Breast epithelium (tissue), 4 donors: Measurements from ENCODE around the gene RAB44. TPM values are rescaled to one million over a fixed set of nuclear protein-coding genes. Genes with fewer than 3 reads are reported as not detected.

Experiments
- DNase-seq, 2 donors: peaks; one replicate each; pipeline ENCODE4 v3.0.0-alpha.2; 2019; ENCODE audit warnings: low spot score in 2 of 2
- H3K27ac ChIP-seq, 2 donors: fragments of 200-600 bp; sonication (generic) in 1 of 2; one replicate each; pipeline ENCODE4 v1.5.1; 2016 to 2019; ENCODE audit warnings: mild to moderate bottlenecking in 1 of 2
- H3K27me3 ChIP-seq, 2 donors: fragments of 200-600 bp; sonication (generic) in 1 of 2; one replicate each; pipeline versions ENCODE4 v1.5.1 to v1.6.0; 2017 to 2019; ENCODE audit warnings: control low read depth in 1 of 2, mild to moderate bottlenecking in 1 of 2
- H3K36me3 ChIP-seq: fragments of 200-600 bp; one replicate; pipeline ENCODE4 v1.5.1; 2019
- H3K4me1 ChIP-seq, 2 donors: fragments of 200-600 bp; sonication (generic); one replicate each; pipeline ENCODE4 v1.5.1; 2016 to 2019; ENCODE audit warnings: control low read depth in 1 of 2
- H3K4me3 ChIP-seq, 3 donors: fragments of 200-600 bp; sonication (generic); 1 replicate in 2 of 3; 2 replicates in 1 of 3; pipeline ENCODE4 v1.5.1; 2016 to 2019; ENCODE audit warnings: mild to moderate bottlenecking in 3 of 3, moderate library complexity in 2 of 3
- H3K9me3 ChIP-seq, 2 donors: fragments of 200-600 bp; sonication (generic) in 1 of 2; one replicate each; pipeline ENCODE4 v1.5.1; 2016 to 2019; ENCODE audit warnings: control low read depth in 1 of 2
- CTCF ChIP-seq, 3 donors: fragments of 450-650 bp; IDR thresholded peaks; one replicate each; pipeline ENCODE4 v1.5.1; 2016 to 2017; ENCODE audit warnings: antibody characterized with exemption in 3 of 3, mild to moderate bottlenecking in 3 of 3, moderate library complexity in 3 of 3
- POLR2A ChIP-seq: fragments of 450-650 bp; IDR thresholded peaks from one replicate; pipeline ENCODE4 v1.6.1; 2016; ENCODE audit warnings: antibody characterized with exemption, mild to moderate bottlenecking, moderate library complexity
- POLR2AphosphoS5 ChIP-seq, 3 donors: sonication (generic); formaldehyde crosslinking; IDR thresholded peaks; one replicate each; pipeline ENCODE4 v1.6.1; 2017; ENCODE audit warnings: antibody characterized with exemption in 3 of 3
- intact Hi-C: fragments of 100-400 bp; cut with DNase I; formaldehyde crosslinking; loops from one replicate; pipeline ENCODE4 v1.15.1; 2023; ENCODE audit warnings: low total_unique reads
- total RNA-seq, 3 donors: library from RNA; depleted of rRNA; stranded (reverse); fragments of >200 nt; gene quantifications; one replicate each; pipeline ENCODE4 v1.1.0, GENCODE V29; 2016

The RAB44 gene
- total RNA-seq, 3 donors from 2014 or later = under 0.01 to 1.9 (median 0.29) TPM

- no peaks in the 10 kb centered on the region for H3K36me3 ChIP-seq
- H3K9me3 ChIP-seq = no peaks in the 10 kb centered on the region
- no peak overlapping the region for H3K4me3 ChIP-seq
- TF ChIP-seq POLR2A = no peak
- TF ChIP-seq CTCF (IDR thresholded peaks at IDR 0.05) = no peak
- no peak for TF ChIP-seq POLR2AphosphoS5 (IDR thresholded peaks at IDR 0.05)
- H3K4me1 ChIP-seq = peaks cover 0 to 9% of the 10 kb centered on the region in 2 donors
- H3K27me3 ChIP-seq = no peaks in the 10 kb centered on the region
- no peak overlapping the region for H3K27ac ChIP-seq
- intact Hi-C loops = no loop called here
- DNase-seq = no peak
Measured at GRCh38 chr6:36668591-36668990, 29.0 kb upstream of the RAB44 start.

- no peak overlapping the region for H3K27ac ChIP-seq
Measured at GRCh38 chr6:36669002-36669401, 28.6 kb upstream of the RAB44 start.

GRCh38 chr6:36670271-36670670 is 27.4 kb upstream of the RAB44 start:
- intact Hi-C loops = no loop called here
- Histone ChIP-seq H3K4me3 (no peak overlapping the region), H3K4me1 (peaks cover 0 to 9% of the 10 kb centered on the region in 2 donors), H3K27me3 (no peaks in the 10 kb centered on the region), H3K27ac (no peak overlapping the region), H3K9me3 (no peaks in the 10 kb centered on the region), H3K36me3 (no peaks in the 10 kb centered on the region)
- TF ChIP-seq POLR2AphosphoS5 (IDR thresholded peaks at IDR 0.05) (no peak), POLR2A (no peak), CTCF (IDR thresholded peaks at IDR 0.05) (no peak)
- no peak for DNase-seq

More at GRCh38 chr6:36669002-36669401, 28.6 kb upstream of the RAB44 start:
- Histone ChIP-seq H3K4me1 (peaks cover 0 to 9% of the 10 kb centered on the region in 2 donors), H3K36me3 (no peaks in the 10 kb centered on the region), H3K27me3 (no peaks in the 10 kb centered on the region), H3K4me3 (no peak overlapping the region), H3K9me3 (no peaks in the 10 kb centered on the region)
- DNase-seq = no peak
- intact Hi-C loops = no loop called here
- TF ChIP-seq POLR2AphosphoS5 (IDR thresholded peaks at IDR 0.05) (no peak), CTCF (IDR thresholded peaks at IDR 0.05) (no peak), POLR2A (no peak)

- Histone ChIP-seq H3K9me3 (no peaks in the 10 kb centered on the region), H3K4me1 (peaks cover 0 to 12% of the 10 kb centered on the region in 2 donors), H3K27ac (no peak overlapping the region), H3K27me3 (no peaks in the 10 kb centered on the region), H3K4me3 (no peak overlapping the region), H3K36me3 (no peaks in the 10 kb centered on the region)
- no peak for DNase-seq
- intact Hi-C loops = no loop called here
- TF ChIP-seq CTCF (IDR thresholded peaks at IDR 0.05) (no peak), POLR2AphosphoS5 (IDR thresholded peaks at IDR 0.05) (no peak), POLR2A (no peak)
Measured at GRCh38 chr6:36671687-36672375, 25.8 kb upstream of the RAB44 start.

GRCh38 chr6:36673882-36674281 is 23.7 kb upstream of the RAB44 start:
- no peak overlapping the region for H3K27ac ChIP-seq
- TF ChIP-seq POLR2AphosphoS5 (IDR thresholded peaks at IDR 0.05) (no peak), POLR2A (no peak), CTCF (IDR thresholded peaks at IDR 0.05) (no peak)
- H3K36me3 ChIP-seq = no peaks in the 10 kb centered on the region
- H3K4me1 ChIP-seq = peaks cover 6 to 9% of the 10 kb centered on the region in 2 donors
- H3K9me3 ChIP-seq = no peaks in the 10 kb centered on the region
- no peak overlapping the region for H3K4me3 ChIP-seq
- intact Hi-C loops = no loop called here
- H3K27me3 ChIP-seq = no peaks in the 10 kb centered on the region
- no peak for DNase-seq
